ENCODE results near the gene ZPBP.

The ZPBP gene

DNA sequence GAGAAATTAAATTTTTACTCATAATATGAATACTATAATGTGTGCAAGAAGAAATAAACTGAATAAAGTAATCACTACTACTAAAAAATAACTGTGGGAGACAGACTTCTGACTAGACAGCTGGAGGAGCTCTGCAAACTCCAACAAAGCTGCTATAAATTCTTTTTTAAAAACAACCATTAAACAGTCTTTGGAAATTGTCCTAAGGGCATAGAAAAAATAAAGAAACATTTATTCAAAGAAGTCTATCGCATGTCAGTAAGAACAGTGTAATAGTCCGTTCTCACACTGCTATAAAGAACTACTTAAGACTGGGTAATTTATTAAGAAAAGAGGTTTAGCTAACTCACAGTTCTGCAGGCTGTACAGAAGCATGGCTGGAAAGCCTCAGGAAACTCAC is 56.0 kb downstream of the ZPBP start:
- DNase-seq: no peak

GRCh38 chr7:50022991-50023390 is 70.1 kb downstream of the ZPBP start:
- no peak for DNase-seq

DNA sequence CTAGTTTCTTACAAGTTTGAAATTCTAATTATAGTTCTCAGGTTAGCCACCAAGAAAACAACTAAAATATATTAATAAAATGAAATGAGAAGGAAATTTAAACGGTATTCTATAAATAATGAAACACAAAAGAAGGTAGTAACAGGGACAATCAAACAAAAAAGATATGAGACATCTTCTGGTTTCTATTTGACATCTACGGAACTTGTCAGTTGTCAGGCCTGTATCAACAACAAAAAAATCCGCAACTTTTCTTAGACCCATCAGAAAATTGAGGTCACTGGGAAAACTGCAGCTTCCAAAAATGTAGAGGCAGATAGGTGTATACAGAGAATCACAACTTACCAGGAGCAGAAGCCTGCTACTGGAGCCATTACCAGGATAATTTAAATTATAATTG is 70.6 kb downstream of the ZPBP start:
- DNase-seq: no peak

- DNase-seq: no peak
Measured at GRCh38 chr7:49995681-49996080, 97.4 kb downstream of the ZPBP start.

DNA sequence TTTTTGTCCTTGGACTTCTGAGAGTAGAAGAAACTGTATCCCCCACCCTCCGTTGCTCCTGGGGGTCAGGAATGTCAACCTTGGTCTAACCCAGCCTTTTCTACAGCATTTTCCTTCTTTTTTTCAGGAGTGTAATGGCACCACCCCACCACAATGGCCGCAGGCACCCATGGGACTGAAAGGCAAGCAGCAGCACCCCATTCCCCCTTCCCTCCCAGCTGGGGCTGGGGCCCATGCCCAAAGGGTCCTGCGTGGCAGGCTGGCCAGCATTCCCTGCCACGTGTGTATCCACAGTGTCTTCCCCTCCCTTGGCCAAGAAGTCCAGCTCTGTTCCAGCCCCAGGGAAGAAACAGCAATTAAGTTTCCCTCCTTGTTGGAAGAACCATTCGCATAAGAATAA is 106.9 kb downstream of the ZPBP start:
- DNase-seq: no peak

DNA sequence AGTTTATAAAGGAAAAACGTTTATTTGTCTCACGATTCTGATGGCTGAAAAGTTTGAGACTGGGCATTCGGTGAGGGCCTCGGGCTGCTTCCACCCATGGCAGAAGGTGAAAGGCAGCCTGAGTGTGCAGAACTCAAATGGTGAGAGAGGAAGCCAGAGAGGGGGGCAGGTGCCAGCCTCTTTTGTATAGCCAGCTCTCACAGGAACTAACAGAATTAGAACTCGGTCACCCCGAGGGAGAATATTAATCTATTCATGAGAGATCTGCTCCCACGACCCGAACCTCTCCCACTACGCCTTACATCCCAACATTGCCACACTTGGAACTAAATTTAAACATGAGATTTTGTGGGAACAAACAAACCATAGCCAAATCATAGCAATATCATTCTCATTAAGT is 112.6 kb downstream of the ZPBP start:
- no peak for DNase-seq

DNA sequence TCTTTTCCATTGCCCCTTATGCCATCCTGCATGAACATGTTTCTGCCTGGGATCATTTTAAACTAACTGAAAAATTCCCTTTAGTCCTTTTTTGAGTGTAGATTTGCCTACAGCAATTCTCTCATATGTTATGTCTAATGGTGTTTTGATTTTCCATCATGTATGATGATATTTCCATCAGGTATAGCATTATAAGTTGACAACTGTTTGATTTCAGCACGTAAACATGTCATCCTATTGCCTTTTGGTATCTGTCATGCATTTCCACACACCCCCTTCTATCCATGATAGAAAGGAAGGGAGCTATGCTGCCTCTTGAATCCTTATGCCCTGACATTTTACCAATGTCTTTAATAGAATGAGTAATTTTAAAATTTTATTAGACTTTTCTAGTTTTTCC is 116.8 kb downstream of the ZPBP start:
- DNase-seq: no peak

- DNase-seq: no peak
Measured at GRCh38 chr7:49974035-49974434, 119.0 kb downstream of the ZPBP start.

- no peak for DNase-seq
Measured at GRCh38 chr7:49937608-49938007, 155.4 kb downstream of the ZPBP start.

DNA sequence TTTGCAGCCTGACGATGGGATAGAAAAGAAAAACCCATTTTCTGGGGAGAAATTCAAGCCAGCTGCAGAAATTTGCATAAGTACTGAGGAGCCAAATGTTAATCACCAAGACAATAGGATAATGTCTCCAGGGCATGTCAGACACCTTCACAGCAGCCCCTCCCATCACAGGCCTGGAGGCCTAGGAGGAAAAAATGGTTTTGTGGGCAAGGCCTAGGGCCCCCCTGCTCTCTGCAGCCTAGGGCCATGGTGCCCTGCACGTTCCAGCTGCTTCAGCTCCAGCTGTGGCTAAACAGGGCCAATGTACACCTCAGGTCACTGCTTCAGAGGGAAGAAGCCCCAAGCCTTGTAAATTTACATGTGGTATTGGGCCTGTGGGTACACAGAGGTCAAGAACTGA is 161.4 kb downstream of the ZPBP start:
- DNase-seq: no peak

- DNase-seq: no peak
Measured at GRCh38 chr7:49928787-49929186, 164.3 kb downstream of the ZPBP start.

- no peak for DNase-seq
Measured at GRCh38 chr7:49927631-49928030, 165.4 kb downstream of the ZPBP start.

- no peak for DNase-seq
Measured at GRCh38 chr7:49926720-49927119, 166.3 kb downstream of the ZPBP start.

DNA sequence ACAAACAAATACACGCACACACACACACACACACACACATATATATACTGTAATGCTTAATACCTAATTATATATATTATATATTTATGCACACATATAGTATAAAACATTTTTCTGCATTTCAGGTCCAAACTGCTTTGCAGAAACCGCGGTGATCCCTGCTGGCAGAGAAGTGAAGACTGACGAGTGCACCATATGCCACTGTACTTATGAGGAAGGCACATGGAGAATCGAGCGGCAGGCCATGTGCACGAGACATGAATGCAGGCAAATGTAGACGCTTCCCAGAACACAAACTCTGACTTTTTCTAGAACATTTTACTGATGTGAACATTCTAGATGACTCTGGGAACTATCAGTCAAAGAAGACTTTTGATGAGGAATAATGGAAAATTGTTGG is 181.1 kb downstream of the ZPBP start:
- no peak for DNase-seq

GRCh38 chr7:49894543-49894942 is 198.5 kb downstream of the ZPBP start:
- DNase-seq: no peak

DNA sequence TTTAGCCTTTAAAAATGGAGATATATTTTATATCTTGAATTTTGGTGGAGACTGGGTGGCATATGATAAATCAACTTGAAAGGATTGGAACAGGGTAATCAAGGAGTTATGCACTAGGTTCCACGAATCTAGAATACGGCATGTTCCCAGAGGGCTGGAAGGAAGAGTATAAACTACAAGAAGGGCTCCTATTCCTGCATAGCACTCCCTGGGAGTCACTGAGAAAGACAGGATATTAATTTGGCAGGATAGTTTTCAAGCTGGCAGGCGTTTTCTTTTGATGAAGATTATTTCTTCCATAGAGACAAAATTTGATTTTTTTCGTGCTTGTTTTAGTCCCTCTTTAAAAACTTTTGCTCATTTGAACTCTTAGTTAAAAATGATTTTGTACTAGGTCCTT is 199.9 kb downstream of the ZPBP start:
- no peak for DNase-seq

- DNase-seq: no peak
Measured at GRCh38 chr7:49892481-49892880, 200.6 kb downstream of the ZPBP start.

All from islet precursor cell (in vitro differentiated cells).